Vagina (tissue), 2 donors: ENCODE results near the gene KRT13. TPM values are rescaled to one million over a fixed set of nuclear protein-coding genes. Genes with fewer than 3 reads are reported as not detected.

Experiments used
- DNase-seq, 2 donors: peaks; one replicate each; pipeline ENCODE4 v3.0.0-alpha.2; 2017; ENCODE audit errors: extremely low spot score in 2 of 2
- H3K27ac ChIP-seq: fragments of 200-600 bp; sonication (generic); one replicate; pipeline ENCODE4 v1.5.1; 2019
- H3K27me3 ChIP-seq: fragments of 200-600 bp; sonication (generic); one replicate; pipeline ENCODE4 v1.5.1; 2019
- H3K36me3 ChIP-seq, 2 donors: fragments of 200-600 bp; sonication (generic); one replicate each; pipeline ENCODE4 v1.5.1; 2017 to 2019
- H3K4me1 ChIP-seq: fragments of 200-600 bp; sonication (generic); one replicate; pipeline ENCODE4 v1.5.1; 2019
- H3K4me3 ChIP-seq, 2 donors: fragments of 200-600 bp; sonication (generic); 1 replicate in 1 of 2; 2 replicates in 1 of 2; pipeline ENCODE4 v1.5.1; 2016 to 2019
- H3K9me3 ChIP-seq: fragments of 200-600 bp; sonication (generic); one replicate; pipeline ENCODE4 v1.5.1; 2019
- POLR2A ChIP-seq, 2 donors: fragments of 450-650 bp; IDR thresholded peaks; one replicate each; pipeline ENCODE4 v1.6.1; 2017; ENCODE audit warnings: antibody characterized with exemption in 2 of 2, mild to moderate bottlenecking in 2 of 2, moderate library complexity in 2 of 2
- POLR2AphosphoS5 ChIP-seq, 2 donors: sonication (generic); formaldehyde crosslinking; IDR thresholded peaks; one replicate each; pipeline ENCODE4 v1.9.0; 2017; ENCODE audit warnings: antibody characterized with exemption in 2 of 2, mild to moderate bottlenecking in 2 of 2, low read depth in 1 of 2; ENCODE audit not compliant: insufficient read depth in 1 of 2
- intact Hi-C: fragments of 100-400 bp; cut with DNase I; formaldehyde crosslinking; loops from one replicate; pipeline ENCODE4 v1.15.1; 2023
- total RNA-seq: library from RNA; depleted of rRNA; stranded (reverse); fragments of >200 nt; gene quantifications from one replicate; pipeline ENCODE4 v1.2.3, GENCODE V29; 2016
- TF ChIP-seq, protein P1 (sequence below), 3 experiments: fragments of 450-650 bp in 2 of 3; fragments of 200-600 bp in 1 of 3; sonication (generic) in 1 of 3; IDR thresholded peaks; one replicate each; pipeline ENCODE4 v1.5.1; 2017 to 2019; ENCODE audit warnings: antibody characterized with exemption in 3 of 3, mild to moderate bottlenecking in 2 of 3, moderate library complexity in 2 of 3

KRT13 gene
- total RNA-seq, 1 donor from 2014 or later, result 10,968 TPM

DNA sequence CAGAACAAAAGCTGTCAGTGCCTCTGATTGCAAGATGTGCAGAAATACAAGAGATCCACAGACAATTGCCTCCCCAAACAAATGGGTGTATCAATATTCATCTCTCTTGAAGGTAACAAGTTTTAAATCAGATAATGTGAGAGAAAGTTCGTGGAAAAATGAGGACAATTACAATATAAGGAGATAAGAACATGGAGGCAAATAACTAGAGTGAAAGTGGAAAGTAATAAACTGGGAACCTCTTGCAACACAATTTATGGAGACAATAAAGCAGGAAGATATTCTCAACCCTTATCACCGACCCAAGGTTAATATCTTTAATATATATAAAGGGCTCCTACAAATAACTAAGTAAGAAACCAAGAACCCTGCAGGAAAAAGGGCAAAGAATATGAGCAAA lies 36.9 kb upstream of the KRT13 start:
- Histone ChIP-seq H3K9me3 (no peaks in the 10 kb centered on the region), H3K36me3 (no peaks in the 10 kb centered on the region), H3K27ac (no peak overlapping the region), H3K27me3 (no peaks in the 10 kb centered on the region), H3K4me3 (no peak overlapping the region), H3K4me1 (peaks cover 6% of the 10 kb centered on the region)
- TF ChIP-seq POLR2AphosphoS5 (IDR thresholded peaks at IDR 0.05; ENCODE audit: insufficient read depth in 1 of 2, low read depth in 1 of 2), result no peak
- intact Hi-C loops, result no loop called here
- DNase-seq, result no peak

DNA sequence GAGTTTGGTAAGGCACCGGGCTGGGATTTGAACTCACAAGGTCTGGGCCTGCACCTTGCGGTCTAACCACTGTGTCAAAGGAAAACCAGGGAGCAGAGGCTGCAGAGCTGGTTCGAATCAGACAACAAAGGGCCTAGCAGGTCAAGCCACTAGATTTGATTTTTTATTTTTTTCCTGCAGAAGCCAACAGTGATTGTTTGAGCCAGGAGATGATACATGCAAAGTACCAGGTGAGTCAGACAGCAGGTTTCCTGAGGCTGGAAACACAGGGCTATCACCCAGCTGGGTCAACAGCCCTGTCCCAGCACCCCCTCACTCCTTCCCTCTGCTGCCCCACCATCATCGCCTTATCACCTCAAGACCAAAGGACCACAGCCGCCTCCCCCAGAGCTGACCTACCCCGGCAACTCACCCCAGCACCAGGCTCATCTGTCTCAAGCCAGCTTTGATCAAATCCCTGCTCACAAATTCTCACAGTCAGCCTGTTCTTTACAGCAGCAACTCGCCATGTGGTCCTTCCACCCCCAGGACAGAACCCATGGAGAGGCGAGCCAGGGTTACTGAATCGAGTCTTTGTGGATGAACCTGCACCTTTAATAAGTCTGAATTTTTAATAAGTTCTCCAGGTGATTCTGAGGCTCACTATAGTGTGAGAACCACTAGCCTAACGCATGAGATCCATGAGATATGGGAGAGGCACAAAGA lies 35.7 kb upstream of the KRT13 start:
- Histone ChIP-seq H3K4me3 (no peak overlapping the region), H3K4me1 (peaks cover 15% of the 10 kb centered on the region), H3K27ac (no peak overlapping the region), H3K27me3 (no peaks in the 10 kb centered on the region), H3K9me3 (no peaks in the 10 kb centered on the region), H3K36me3 (no peaks in the 10 kb centered on the region)
- intact Hi-C loops, result no loop called here
- no peak for TF ChIP-seq POLR2AphosphoS5 (IDR thresholded peaks at IDR 0.05; ENCODE audit: insufficient read depth in 1 of 2, low read depth in 1 of 2)
- TF ChIP-seq POLR2A (IDR thresholded peaks at IDR 0.05), result no peak
- TF ChIP-seq, protein P1, sequence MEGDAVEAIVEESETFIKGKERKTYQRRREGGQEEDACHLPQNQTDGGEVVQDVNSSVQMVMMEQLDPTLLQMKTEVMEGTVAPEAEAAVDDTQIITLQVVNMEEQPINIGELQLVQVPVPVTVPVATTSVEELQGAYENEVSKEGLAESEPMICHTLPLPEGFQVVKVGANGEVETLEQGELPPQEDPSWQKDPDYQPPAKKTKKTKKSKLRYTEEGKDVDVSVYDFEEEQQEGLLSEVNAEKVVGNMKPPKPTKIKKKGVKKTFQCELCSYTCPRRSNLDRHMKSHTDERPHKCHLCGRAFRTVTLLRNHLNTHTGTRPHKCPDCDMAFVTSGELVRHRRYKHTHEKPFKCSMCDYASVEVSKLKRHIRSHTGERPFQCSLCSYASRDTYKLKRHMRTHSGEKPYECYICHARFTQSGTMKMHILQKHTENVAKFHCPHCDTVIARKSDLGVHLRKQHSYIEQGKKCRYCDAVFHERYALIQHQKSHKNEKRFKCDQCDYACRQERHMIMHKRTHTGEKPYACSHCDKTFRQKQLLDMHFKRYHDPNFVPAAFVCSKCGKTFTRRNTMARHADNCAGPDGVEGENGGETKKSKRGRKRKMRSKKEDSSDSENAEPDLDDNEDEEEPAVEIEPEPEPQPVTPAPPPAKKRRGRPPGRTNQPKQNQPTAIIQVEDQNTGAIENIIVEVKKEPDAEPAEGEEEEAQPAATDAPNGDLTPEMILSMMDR (IDR thresholded peaks at IDR 0.05), result no peak
- DNase-seq, result no peak

DNA sequence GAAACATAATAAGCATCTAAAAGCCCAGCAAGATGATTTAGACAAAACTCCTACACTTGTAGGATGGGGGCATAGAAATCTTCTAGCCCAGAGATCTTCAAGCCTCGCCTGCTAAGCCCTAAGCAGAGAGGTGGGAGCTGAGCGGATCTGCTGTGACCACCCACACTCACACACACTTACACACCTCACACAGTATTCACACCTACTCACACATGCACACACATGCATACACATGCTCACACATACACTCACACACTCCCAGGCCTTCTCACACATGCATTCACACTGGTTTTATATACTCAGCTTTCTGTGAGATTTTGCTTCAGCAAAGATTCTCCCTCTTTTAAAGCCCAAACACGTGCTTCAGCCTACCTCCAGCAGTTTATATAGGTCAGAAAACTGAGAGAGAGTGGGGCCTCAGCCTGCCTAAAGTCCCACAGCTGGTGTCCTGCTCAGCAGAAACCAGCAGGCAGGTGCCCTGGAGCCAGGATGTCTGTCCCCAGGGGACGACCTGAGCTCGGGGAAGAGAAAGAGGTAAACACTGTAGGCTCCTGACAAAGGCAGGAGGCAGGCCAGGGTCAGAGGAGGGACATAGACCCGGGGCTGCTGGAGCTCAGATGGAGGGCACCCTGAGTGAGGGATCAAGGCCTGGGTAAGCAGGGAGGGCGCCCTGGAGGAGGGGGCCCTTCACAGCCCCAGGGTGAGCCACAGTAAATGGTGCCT lies 34.7 kb upstream of the KRT13 start:
- H3K36me3 ChIP-seq, result no peaks in the 10 kb centered on the region
- H3K27ac ChIP-seq, result no peak overlapping the region
- no peak for DNase-seq
- H3K27me3 ChIP-seq, result no peaks in the 10 kb centered on the region
- peaks cover 23% of the 10 kb centered on the region for H3K4me1 ChIP-seq
- H3K4me3 ChIP-seq, result no peak overlapping the region
- TF ChIP-seq, protein P1 (IDR thresholded peaks at IDR 0.05), result no peak
- TF ChIP-seq POLR2A (IDR thresholded peaks at IDR 0.05) (no peak), POLR2AphosphoS5 (IDR thresholded peaks at IDR 0.05; ENCODE audit: insufficient read depth in 1 of 2, low read depth in 1 of 2) (no peak)
- no peaks in the 10 kb centered on the region for H3K9me3 ChIP-seq
- intact Hi-C loops, result no loop called here

DNA sequence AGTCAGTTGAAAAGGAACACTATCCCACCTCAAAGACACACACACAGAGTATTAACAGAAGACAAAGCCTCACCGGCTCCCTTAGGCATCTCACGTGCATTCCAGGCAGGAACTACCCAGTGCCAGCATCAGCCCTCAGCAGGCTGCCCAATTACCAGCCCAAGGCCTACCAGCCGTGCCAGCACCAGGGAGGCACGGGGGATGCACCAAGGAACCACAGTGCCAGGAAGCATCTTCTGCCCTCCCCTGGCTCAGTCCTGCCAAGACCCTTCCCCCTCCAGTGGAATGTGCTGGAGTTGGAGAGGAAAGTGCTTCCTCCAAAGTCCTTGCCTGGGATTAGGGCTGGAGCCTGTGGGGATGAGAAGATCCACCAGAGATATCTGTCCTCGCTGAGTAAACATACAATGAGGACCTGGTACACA lies 33.7 kb upstream of the KRT13 start:
- Histone ChIP-seq H3K27ac (no peak overlapping the region), H3K4me3 (no peak overlapping the region), H3K4me1 (peaks cover 23% of the 10 kb centered on the region), H3K27me3 (no peaks in the 10 kb centered on the region), H3K36me3 (no peaks in the 10 kb centered on the region), H3K9me3 (no peaks in the 10 kb centered on the region)
- intact Hi-C loops, result no loop called here
- no peak for DNase-seq
- TF ChIP-seq, protein P1 (IDR thresholded peaks at IDR 0.05), result no peak
- no peak for TF ChIP-seq POLR2AphosphoS5 (IDR thresholded peaks at IDR 0.05; ENCODE audit: insufficient read depth in 1 of 2, low read depth in 1 of 2)
- no peak for TF ChIP-seq POLR2A (IDR thresholded peaks at IDR 0.05)

DNA sequence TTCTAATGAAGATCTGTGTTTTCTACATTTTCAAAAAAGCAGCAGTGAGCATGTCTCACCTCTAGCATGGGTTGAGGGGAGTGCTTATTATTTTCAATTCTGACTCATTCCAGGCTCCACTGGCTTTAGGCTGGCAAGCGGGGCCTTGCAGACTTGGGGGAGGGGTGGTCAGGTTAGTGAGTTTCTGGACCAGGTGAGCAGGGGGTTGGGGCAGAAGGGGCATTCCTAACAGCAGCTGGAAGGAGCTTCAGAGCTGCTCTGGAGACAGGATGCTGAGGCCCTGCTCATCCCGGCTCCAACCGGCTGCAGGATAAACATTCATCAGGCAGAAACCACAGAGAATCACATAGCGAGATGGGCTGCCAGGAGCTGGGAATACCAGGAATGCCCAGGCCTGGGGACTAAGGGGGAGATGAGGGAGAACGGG lies 33.2 kb upstream of the KRT13 start:
- peaks cover 23% of the 10 kb centered on the region for H3K4me1 ChIP-seq
- intact Hi-C loops, result no loop called here
- no peaks in the 10 kb centered on the region for H3K36me3 ChIP-seq
- H3K4me3 ChIP-seq, result no peak overlapping the region
- no peak for DNase-seq
- H3K27me3 ChIP-seq, result no peaks in the 10 kb centered on the region
- TF ChIP-seq, protein P1 (IDR thresholded peaks at IDR 0.05), result no peak
- TF ChIP-seq POLR2AphosphoS5 (IDR thresholded peaks at IDR 0.05; ENCODE audit: insufficient read depth in 1 of 2, low read depth in 1 of 2) (no peak), POLR2A (IDR thresholded peaks at IDR 0.05) (no peak)
- no peaks in the 10 kb centered on the region for H3K9me3 ChIP-seq
- H3K27ac ChIP-seq, result no peak overlapping the region
